Fibroblast of pulmonary artery (primary cell): ENCODE measurements around the gene ICAM3.

ENCODE experiments used
- DNase-seq: peaks from one replicate; pipeline ENCODE4 v3.0.0-alpha.2; 2010; ENCODE audit warnings: low read depth
- H3K4me3 ChIP-seq: replicated peaks from 2 replicates; pipeline ENCODE4 v1.5.1; 2011; ENCODE audit warnings: low read depth, mild to moderate bottlenecking, control low read depth, low read length, moderate library complexity
- CTCF ChIP-seq: IDR thresholded peaks from 2 replicates; pipeline ENCODE4 v1.5.1; 2011; ENCODE audit warnings: mild to moderate bottlenecking, control low read depth, low read length, inconsistent platforms; ENCODE audit errors: missing control alignments

ICAM3 gene

DNA sequence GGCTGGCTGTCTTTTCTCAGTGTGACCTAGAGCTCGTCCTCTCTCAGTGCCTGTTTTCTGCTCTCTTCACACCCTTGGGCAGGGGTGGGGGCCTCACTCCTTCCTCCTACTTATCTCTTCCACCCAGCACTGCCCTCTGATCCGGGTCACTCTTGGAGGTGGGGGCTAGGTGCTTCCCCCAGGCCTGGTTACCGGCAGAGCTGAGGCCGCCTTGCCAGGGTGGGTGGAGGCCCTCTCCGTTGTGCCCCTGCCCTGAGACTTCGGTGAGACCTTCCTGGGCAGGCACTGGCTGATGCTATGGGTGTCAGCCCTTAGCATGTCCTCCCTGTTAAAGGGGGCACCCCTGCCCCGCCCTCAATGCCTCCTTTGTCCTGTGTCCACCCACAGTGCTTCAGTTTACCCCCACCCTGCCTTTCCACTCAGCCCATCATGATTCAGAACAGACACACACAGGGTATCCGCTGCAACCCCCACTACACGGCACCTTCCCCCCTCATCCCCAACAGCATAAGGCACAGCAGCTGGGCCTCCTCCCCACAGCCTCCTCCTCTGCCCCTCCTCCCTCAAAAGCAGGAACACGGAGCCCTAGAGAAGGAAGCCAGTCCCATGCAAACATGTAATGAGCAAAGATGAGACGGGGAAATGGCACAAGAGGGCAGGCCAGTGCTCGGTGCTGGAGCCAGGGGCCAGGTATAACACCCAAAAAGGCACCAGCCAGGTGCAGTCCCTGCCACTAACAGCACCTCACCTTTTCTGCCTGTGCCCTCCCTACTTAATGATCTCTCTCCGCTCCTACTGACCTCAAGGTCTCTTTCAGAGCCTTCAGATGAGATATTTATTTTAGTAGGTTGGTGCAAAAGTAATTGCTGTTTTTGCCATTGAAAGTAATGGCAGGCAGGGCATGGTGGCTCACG, 39.6 kb downstream of the ICAM3 start:
- DNase-seq = no peak
- no peak overlapping the region for H3K4me3 ChIP-seq

GRCh38 chr19:10295847-10296591, 43.4 kb downstream of the ICAM3 start:
- TF ChIP-seq CTCF = no peak
- no peak for DNase-seq
- H3K4me3 ChIP-seq = no peak overlapping the region

More for the DNA sequence above, 39.6 kb downstream of the ICAM3 start:
- TF ChIP-seq CTCF = no peak

GRCh38 chr19:10295305-10295846, 44.0 kb downstream of the ICAM3 start:
- TF ChIP-seq CTCF = no peak
- no peak for DNase-seq
- H3K4me3 ChIP-seq = no peak overlapping the region

DNA sequence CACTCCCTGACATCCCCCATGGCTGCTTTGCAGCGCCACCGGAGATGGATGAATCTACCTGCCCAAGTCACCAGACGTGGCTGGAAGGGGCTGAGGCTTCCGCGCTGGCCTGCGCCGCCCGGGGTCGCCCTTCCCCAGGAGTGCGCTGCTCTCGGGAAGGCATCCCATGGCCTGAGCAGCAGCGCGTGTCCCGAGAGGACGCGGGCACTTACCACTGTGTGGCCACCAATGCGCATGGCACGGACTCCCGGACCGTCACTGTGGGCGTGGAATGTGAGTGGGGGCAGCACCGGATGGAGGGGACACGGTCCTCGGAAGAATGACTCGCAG, 45.1 kb downstream of the ICAM3 start:
- DNase-seq = no peak
- H3K4me3 ChIP-seq = no peak overlapping the region
- no peak for TF ChIP-seq CTCF

DNA sequence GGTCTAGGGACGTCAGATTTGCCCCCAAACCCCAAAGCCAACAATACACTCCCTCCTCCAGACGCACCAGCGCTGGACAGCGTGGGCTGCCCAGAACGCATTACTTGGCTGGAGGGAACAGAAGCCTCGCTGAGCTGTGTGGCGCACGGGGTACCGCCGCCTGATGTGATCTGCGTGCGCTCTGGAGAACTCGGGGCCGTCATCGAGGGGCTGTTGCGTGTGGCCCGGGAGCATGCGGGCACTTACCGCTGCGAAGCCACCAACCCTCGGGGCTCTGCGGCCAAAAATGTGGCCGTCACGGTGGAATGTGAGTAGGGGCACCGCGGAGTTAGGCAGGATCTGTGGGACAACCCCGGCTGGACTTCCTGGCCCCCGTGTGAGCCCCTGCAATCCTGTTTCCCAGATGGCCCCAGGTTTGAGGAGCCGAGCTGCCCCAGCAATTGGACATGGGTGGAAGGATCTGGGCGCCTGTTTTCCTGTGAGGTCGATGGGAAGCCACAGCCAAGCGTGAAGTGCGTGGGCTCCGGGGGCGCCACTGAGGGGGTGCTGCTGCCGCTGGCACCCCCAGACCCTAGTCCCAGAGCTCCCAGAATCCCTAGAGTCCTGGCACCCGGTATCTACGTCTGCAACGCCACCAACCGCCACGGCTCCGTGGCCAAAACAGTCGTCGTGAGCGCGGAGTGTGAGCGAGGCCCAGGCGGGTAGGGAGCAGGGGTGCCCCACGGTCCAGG, 45.6 kb downstream of the ICAM3 start:
- no peak overlapping the region for H3K4me3 ChIP-seq
- no peak for TF ChIP-seq CTCF
- no peak for DNase-seq

DNA sequence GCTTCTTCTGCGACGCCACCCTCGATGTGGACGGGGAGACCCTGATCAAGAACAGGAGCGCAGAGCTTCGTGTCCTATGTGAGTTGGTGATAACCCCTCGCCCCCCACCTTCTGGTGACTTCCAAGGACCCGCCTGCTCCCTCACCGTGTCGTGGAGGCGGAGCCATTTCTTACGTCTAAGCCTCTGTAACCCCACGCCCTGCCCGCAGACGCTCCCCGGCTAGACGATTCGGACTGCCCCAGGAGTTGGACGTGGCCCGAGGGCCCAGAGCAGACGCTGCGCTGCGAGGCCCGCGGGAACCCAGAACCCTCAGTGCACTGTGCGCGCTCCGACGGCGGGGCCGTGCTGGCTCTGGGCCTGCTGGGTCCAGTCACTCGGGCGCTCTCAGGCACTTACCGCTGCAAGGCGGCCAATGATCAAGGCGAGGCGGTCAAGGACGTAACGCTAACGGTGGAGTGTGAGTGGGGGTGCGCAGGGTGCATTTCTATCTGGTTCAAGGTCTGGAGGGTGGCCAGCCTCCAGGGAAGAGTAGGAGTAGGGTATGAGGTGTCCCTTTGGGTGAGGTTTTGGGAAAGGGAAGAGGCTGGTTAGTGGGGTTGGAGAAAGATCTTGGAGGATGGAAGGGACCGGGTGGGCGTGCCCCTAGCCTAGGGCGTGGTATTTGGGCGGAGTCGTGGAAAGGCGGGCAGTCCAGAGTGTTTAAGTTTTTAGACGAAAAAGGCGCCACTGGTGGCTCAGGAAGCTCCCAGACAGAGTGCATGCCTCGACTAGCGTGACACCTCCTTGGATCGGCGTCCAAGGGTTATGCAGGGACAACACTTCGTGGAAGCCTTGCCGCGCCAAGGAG, 46.4 kb downstream of the ICAM3 start:
- no peak for DNase-seq
- H3K4me3 ChIP-seq = peak overlapping the region; percentile 30
- TF ChIP-seq CTCF = no peak
